ENCODE results near the gene ADRA1B.

The ADRA1B gene

DNA sequence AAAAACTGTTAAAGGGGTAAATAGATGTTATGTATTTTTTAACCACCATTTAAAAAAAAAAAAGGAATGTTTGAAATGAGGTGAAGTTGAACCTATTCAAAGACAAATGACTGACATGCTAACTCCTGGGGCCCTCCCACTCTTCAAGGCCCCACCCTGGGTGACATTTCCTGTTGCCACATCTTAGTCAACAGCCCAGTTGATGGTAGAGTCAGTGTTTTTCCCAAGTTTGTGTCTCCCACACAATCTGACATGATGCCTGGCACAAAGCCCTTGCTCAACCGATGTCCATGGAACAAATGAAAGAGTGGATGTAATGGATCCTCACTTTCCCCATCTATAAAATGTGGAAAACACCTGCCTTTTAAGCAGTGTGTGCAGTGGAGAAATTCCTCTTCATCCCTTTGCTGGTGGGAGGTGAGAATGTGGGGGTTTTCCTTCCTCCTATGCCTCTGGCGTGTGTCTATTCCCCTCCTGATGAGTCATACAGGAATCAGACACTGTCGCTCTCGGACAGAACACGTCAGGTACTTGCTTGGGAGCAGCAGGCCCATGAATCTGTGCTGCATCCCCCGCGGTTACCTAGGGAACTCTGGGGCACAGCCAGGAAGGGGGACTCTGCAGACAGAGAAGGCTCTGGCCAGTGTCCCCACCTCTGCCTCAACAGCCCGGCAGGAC, 13.7 kb upstream of the ADRA1B start:
- DNase-seq = no peak

- no peak for DNase-seq
Measured at GRCh38 chr5:159903131-159903530, 13.2 kb upstream of the ADRA1B start.

DNA sequence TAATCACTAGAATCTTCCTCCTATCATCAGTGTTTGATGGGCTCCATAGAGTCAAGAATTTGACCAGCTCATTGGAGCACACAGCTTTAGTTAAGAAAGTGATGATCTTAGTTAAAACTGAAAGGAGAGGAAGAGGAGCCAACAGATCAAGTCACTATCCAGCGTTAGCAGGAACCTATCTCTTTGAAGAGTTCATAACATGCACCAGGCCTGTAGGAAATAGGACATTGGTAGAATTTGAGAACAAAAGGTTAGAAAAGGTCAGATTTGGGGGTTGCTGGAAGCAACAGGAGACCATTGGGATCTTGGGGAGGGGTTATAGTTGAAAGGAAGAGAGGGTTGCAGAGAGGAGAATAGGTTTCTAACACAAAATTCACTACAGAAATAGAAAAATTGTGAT, 11.4 kb upstream of the ADRA1B start:
- no peak for DNase-seq

DNA sequence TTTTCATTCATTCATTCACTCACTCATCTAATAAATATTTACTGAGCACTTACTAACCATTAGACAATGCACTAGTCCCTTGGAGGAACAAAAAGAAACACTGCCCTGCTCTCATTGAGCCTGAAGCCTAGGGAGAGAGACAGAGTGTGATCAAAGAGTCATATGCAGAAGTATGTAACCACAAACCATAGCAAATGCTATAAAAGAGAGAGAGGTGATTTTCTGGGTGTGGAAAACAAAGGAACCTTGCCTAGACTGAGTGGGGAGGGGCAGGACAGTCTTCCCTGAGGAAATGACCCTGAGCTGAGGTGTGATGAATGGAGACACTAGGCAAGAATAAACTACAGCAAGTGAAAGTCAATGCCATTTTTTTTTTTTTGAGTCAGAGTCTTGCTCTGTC, 10.8 kb upstream of the ADRA1B start:
- DNase-seq = no peak

DNA sequence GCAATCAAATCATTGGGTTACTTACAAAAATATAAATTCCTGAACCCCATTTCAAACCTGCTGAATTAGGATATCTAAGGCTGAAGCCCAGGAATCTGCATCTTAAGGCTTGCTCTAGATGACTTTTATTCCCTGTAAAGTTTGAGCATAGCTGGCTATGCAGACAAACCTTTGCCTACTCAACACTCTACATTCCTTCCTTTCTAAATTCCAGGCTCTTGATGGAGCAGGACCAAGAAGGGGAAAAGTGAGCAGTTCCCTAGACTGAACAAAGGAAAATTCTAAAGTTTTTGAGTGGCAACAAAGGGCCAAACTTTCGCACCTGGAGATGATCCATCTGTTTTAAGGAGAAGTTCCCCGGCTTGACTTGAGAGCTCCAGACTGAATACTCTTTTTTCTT, 9.8 kb upstream of the ADRA1B start:
- no peak for DNase-seq

DNA sequence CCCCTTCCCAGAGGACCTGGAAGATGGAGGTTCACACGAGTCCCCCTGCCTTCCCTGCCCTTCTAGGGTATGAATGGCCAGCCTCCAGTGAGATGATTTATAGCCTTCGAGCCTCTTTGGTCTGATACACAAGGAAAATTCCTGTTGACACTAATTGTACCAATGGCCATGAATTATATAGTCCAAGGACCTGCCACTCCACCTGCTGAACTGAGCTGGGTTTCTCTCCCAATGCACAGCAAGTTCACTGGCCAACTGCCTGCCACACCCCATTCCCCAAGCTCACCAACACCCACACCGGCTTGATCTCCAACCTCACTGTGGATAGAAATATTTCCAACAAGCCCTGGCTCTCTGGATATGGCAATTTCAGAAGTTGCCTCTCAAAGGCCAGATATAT, 9.3 kb upstream of the ADRA1B start:
- no peak for DNase-seq

GRCh38 chr5:159907689-159908590, 8.3 kb upstream of the ADRA1B start:
- DNase-seq = no peak

- DNase-seq = no peak
Measured at GRCh38 chr5:159908591-159908940, 7.7 kb upstream of the ADRA1B start.

GRCh38 chr5:159909126-159909525, 7.2 kb upstream of the ADRA1B start:
- no peak for DNase-seq

GRCh38 chr5:159910207-159910842, 6.0 kb upstream of the ADRA1B start:
- DNase-seq = no peak

DNA sequence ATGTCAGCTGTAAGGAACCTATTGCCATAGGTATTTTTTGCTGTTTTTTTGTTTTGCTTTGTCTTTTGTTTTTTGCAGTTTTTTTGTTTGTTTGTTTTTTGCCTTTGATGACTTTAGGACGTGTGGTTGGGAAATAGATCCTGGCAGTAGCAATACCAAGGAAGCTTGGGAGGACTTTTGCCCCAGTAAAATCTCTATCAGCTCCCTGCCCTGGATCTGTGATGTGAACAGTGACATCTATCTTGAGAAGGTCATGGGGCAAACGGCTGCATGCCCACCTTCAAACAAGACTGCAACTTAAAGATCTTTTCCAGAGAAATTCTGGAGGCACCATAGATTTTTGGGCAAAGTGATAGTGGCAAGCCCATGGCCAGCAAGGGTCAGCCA, 5.4 kb upstream of the ADRA1B start:
- no peak for DNase-seq

- DNase-seq = no peak
Measured at GRCh38 chr5:159911349-159911748, 4.9 kb upstream of the ADRA1B start.

DNA sequence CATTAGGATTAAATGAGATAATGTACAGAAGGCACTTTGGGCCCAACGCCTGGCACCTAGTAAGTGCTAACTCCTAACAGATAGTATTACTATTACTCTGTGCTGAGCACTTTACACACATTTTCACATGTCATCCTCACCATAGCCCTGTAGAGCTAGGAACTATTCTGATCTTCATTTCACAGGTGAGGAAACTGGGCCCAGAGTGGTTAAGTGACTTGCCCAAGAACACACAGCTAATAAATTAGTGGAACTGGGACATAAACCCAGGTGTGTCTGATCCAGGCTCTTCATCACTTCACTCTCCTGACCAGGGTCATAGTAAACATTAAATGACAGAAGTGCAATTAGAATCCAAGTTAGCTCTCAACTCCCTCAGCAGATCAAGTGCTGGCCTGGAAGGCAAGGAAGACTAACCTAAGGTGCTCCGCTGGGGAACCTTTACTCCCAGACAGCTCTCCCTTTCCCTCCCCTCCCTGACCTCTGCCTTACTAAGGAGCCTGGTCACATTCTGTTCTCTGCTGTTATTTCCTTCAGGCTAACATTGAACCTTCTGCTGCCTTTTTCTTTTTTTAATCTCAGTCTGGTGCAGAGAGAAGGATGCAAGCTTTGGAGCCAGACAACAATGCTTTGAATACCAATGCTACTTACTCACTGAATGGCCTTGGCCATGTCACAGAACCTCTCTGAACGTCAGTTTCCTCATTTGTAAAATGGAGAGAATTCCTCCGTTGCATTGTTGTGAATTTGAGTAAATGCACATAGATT, 4.1 kb upstream of the ADRA1B start:
- DNase-seq = no peak

GRCh38 chr5:159913048-159913447, 3.2 kb upstream of the ADRA1B start:
- DNase-seq = no peak

GRCh38 chr5:159913501-159913900, 2.8 kb upstream of the ADRA1B start:
- DNase-seq = no peak

GRCh38 chr5:159916841-159917761, 819 bp downstream of the ADRA1B start:
- no peak for DNase-seq

- no peak for DNase-seq
Measured at GRCh38 chr5:159917994-159918393, 1.7 kb downstream of the ADRA1B start.

DNA sequence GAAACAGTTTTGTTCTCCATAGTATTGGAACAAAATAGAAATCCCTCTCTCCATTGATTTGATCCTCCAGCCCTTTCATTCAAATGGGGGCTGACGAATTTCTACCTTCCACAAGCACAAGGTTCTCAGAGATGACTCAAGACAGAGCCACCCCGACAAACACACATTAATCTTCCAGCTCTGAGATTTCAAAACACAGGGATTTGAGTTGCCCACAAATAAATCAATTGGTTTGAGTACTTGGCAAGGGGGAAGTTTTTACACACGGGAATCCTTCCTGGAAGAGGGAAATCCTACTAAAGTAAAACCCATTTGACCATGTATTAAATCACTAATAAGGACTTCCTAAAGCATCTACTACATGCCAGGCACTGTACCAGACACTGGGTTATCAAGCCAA, 5.4 kb downstream of the ADRA1B start:
- DNase-seq = no peak

- no peak for DNase-seq
Measured at GRCh38 chr5:159923008-159923407, 6.7 kb downstream of the ADRA1B start.

DNA sequence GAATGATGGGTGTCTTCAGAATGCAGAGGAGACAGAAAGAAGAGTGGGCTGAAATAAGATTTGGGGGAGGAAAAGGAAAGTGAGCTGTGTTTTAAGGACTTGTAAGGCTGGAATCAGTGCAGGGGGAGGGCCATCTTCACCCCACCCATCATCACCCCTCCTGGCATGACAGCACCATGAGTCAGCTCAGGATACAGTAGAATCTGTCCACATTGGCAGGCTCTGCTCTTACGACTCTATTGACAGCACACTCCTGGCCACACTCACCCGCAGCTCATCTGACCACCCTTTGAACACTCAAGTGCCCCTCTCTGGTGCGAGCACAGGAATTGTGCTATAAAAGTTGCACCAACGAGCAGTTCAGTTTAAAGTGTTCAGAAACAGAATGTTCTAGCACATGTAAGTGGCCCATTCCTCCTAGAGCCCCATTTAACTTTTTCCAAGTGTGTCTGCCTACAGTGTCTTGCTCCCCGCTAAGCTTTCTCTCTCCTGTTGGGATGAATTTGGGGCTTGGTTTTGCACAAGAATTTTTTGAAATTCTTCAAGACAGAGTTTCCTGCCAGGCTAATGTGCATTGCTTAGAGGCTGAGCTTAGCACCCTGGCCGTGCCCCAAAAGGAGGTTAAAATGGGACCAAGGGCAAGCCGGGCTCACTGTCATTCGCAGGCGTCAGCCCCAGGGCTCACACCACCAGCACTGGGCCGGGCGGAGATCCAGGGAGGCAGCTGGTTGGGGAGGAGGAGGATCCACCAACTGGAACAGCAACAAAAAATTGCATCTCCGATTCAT, 12.0 kb downstream of the ADRA1B start:
- no peak for DNase-seq

- no peak for DNase-seq
Measured at GRCh38 chr5:159929176-159929575, 12.9 kb downstream of the ADRA1B start.

Measured in NCI-H1092 (cell line).